Measurements from ENCODE around the gene UBE2G1.

DNA sequence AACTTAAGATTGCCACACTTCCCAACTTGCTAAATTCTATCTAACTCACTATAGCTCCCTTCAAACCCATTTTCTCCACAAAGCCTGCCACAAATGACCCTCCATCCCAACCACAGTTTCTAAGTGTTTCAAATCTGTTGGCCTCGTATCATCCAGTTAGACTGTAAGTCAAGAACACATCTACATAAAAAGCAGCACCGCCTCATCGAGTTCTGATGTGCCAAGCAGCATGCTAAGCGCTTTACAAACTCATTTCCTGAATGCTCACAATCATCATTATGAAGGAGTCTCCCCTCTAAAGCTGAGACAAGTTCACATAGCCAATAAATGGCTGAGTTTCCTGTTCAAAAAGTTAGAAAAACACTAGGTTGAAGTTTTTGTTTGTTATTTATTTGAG lies 93.5 kb downstream of the UBE2G1 start:
- TF ChIP-seq, protein P1, sequence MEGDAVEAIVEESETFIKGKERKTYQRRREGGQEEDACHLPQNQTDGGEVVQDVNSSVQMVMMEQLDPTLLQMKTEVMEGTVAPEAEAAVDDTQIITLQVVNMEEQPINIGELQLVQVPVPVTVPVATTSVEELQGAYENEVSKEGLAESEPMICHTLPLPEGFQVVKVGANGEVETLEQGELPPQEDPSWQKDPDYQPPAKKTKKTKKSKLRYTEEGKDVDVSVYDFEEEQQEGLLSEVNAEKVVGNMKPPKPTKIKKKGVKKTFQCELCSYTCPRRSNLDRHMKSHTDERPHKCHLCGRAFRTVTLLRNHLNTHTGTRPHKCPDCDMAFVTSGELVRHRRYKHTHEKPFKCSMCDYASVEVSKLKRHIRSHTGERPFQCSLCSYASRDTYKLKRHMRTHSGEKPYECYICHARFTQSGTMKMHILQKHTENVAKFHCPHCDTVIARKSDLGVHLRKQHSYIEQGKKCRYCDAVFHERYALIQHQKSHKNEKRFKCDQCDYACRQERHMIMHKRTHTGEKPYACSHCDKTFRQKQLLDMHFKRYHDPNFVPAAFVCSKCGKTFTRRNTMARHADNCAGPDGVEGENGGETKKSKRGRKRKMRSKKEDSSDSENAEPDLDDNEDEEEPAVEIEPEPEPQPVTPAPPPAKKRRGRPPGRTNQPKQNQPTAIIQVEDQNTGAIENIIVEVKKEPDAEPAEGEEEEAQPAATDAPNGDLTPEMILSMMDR (IDR thresholded peaks at IDR 0.05; ENCODE audit: low read depth, low read length, missing input control): no peak
- TF ChIP-seq, protein P2, sequence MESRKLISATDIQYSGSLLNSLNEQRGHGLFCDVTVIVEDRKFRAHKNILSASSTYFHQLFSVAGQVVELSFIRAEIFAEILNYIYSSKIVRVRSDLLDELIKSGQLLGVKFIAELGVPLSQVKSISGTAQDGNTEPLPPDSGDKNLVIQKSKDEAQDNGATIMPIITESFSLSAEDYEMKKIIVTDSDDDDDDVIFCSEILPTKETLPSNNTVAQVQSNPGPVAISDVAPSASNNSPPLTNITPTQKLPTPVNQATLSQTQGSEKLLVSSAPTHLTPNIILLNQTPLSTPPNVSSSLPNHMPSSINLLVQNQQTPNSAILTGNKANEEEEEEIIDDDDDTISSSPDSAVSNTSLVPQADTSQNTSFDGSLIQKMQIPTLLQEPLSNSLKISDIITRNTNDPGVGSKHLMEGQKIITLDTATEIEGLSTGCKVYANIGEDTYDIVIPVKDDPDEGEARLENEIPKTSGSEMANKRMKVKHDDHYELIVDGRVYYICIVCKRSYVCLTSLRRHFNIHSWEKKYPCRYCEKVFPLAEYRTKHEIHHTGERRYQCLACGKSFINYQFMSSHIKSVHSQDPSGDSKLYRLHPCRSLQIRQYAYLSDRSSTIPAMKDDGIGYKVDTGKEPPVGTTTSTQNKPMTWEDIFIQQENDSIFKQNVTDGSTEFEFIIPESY (IDR thresholded peaks at IDR 0.05): no peak
- TF ChIP-seq NR2F2 (IDR thresholded peaks at IDR 0.05) (no peak), REST (IDR thresholded peaks at IDR 0.05) (no peak), TAF1 (conservative IDR thresholded peaks at IDR 0.05) (no peak), EGR1 (IDR thresholded peaks at IDR 0.05; ENCODE audit: low read depth in 2 of 2) (no peak)

Data from liver (tissue), 3 donors.